Esophagus (tissue), 2 donors: ENCODE data around the gene DSG3. TPM values are rescaled to one million over a fixed set of nuclear protein-coding genes. Genes with fewer than 3 reads are reported as not detected.

Experiments used
- H3K27ac ChIP-seq, 2 donors: one replicate each; pipeline ENCODE4 v1.5.1; 2013; ENCODE audit warnings: low read depth in 2 of 2, mild to moderate bottlenecking in 2 of 2, inconsistent platforms in 1 of 2, low read length in 1 of 2, moderate library complexity in 1 of 2
- H3K27me3 ChIP-seq, 2 donors: one replicate each; pipeline ENCODE4 v1.6.1; 2013; ENCODE audit warnings: low read length in 2 of 2, control low read depth in 1 of 2, mild to moderate bottlenecking in 1 of 2; ENCODE audit not compliant: insufficient read depth in 2 of 2, control insufficient read depth in 1 of 2
- H3K36me3 ChIP-seq, 2 donors: one replicate each; pipeline ENCODE4 v1.6.1; 2013; ENCODE audit warnings: low read length in 1 of 2; ENCODE audit not compliant: control insufficient read depth in 2 of 2, insufficient read depth in 2 of 2
- H3K4me1 ChIP-seq, 2 donors: one replicate each; pipeline ENCODE4 v1.6.1; 2013; ENCODE audit warnings: low read length in 1 of 2; ENCODE audit not compliant: control insufficient read depth in 2 of 2, insufficient read depth in 2 of 2
- H3K4me3 ChIP-seq, 2 donors: one replicate each; pipeline ENCODE4 v1.5.1; 2013; ENCODE audit warnings: low read length in 2 of 2, mild to moderate bottlenecking in 2 of 2, low read depth in 1 of 2, moderate library complexity in 1 of 2
- H3K9me3 ChIP-seq, 2 donors: one replicate each; pipeline ENCODE4 v1.6.1; 2013; ENCODE audit warnings: mild to moderate bottlenecking in 2 of 2, low read depth in 1 of 2, low read length in 1 of 2, moderate library complexity in 1 of 2; ENCODE audit not compliant: control insufficient read depth in 2 of 2, insufficient read depth in 1 of 2
- WGBS, 2 donors: extraction: QIAGEN DNeasy Blood & Tissue Kit; methylation state at CpG; one replicate each; pipeline ENCODE4 v1.1.7; 2013; 5-methylcytosine and 5-hydroxymethylcytosine counted together
- polyA plus RNA-seq, 2 donors: library from polyadenylated mRNA; stranded (reverse); fragments of 200-250 nt; gene quantifications; one replicate each; pipeline ENCODE4 v1.2.3, GENCODE V29; 2013
- donor health status: healthy with polysubstance abuse.
- donor health status: Bipolar disorder and iron deficiency.

DSG3 gene
- polyA plus RNA-seq, 2 donors = 130 to 305 TPM

GRCh38 chr18:31413137-31413536 is 34.4 kb upstream of the DSG3 start:
- 92 to 93% methylated on average over 6 of the region's 6 CpGs for WGBS, 2 donors
- Histone ChIP-seq H3K9me3 (no peaks in the 10 kb centered on the region), H3K27me3 (no peaks in the 10 kb centered on the region), H3K4me1 (no peaks in the 10 kb centered on the region), H3K36me3 (peaks cover 0 to 6% of the 10 kb centered on the region in 2 donors), H3K4me3 (no peak overlapping the region), H3K27ac (no peak overlapping the region)

GRCh38 chr18:31417850-31418249 is 29.7 kb upstream of the DSG3 start:
- H3K36me3 ChIP-seq = no peaks in the 10 kb centered on the region
- no peak overlapping the region for H3K4me3 ChIP-seq
- H3K27ac ChIP-seq = no peak overlapping the region
- no peaks in the 10 kb centered on the region for H3K9me3 ChIP-seq
- H3K4me1 ChIP-seq = no peaks in the 10 kb centered on the region
- H3K27me3 ChIP-seq = no peaks in the 10 kb centered on the region

- WGBS, 2 donors = 49 to 54% methylated on average over 7 of the region's 7 CpGs
- H3K9me3 ChIP-seq = no peaks in the 10 kb centered on the region
- peak overlapping the region; percentile 76 to 79 for H3K27ac ChIP-seq
- no peaks in the 10 kb centered on the region for H3K27me3 ChIP-seq
- H3K36me3 ChIP-seq = no peaks in the 10 kb centered on the region
- no peak overlapping the region for H3K4me3 ChIP-seq
- no peaks in the 10 kb centered on the region for H3K4me1 ChIP-seq
Observed at GRCh38 chr18:31419457-31419932, 28.0 kb upstream of the DSG3 start.

- Histone ChIP-seq H3K4me3 (peak overlapping the region in 1 of 2 donors; percentile 11), H3K4me1 (no peaks in the 10 kb centered on the region)
Observed at GRCh38 chr18:31420032-31420431, 27.5 kb upstream of the DSG3 start.

GRCh38 chr18:31420524-31420923 is 27.0 kb upstream of the DSG3 start:
- 90 to 91% methylated on average over 2 of the region's 2 CpGs for WGBS, 2 donors
- H3K27ac ChIP-seq = peak overlapping the region; percentile 42 to 76
- H3K4me1 ChIP-seq = no peaks in the 10 kb centered on the region
- H3K4me3 ChIP-seq = peak overlapping the region in 1 of 2 donors; percentile 11
- H3K27me3 ChIP-seq = no peaks in the 10 kb centered on the region
- H3K36me3 ChIP-seq = no peaks in the 10 kb centered on the region
- no peaks in the 10 kb centered on the region for H3K9me3 ChIP-seq

More at GRCh38 chr18:31420032-31420431, 27.5 kb upstream of the DSG3 start:
- peak overlapping the region in 1 of 2 donors; percentile 76 for H3K27ac ChIP-seq
- no peaks in the 10 kb centered on the region for H3K36me3 ChIP-seq
- no peaks in the 10 kb centered on the region for H3K27me3 ChIP-seq
- H3K9me3 ChIP-seq = no peaks in the 10 kb centered on the region
- 91 to 93% methylated on average over 6 of the region's 6 CpGs for WGBS, 2 donors

DNA sequence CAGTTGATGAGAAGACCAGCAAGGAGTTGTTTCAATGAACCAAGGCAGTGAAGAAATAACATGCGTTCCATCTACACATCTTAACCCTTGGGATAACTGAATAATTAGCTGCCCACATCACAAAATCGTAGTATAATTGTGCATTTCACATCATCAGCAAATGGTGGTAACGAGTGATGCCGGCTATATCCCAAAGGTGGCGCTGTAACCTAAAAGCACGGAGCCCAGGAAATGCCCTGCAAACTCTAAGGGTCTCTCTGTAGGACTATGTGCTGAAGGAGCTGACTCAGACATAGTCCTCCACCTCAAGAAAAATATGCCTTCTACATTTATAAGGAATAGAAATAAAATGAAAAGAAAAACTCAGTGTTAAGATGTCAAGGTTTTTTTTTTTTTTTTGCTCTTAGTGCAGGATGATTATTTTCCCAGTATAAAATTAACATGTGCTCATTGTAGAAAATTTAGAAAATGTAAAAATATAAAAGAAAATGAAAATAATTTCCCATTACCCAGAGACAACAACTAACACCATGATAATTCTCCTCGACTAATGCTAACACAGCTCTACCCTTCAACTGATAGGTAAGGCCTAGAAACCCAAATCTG is 23.1 kb upstream of the DSG3 start:
- no peaks in the 10 kb centered on the region for H3K36me3 ChIP-seq
- H3K4me3 ChIP-seq = peak overlapping the region in 1 of 2 donors; percentile 42
- no peaks in the 10 kb centered on the region for H3K27me3 ChIP-seq
- WGBS, 2 donors = 21 to 24% methylated on average over 7 of the region's 7 CpGs
- H3K9me3 ChIP-seq = no peaks in the 10 kb centered on the region
- H3K27ac ChIP-seq = peak overlapping the region in 1 of 2 donors; percentile 0
- peaks cover 0 to 2% of the 10 kb centered on the region in 2 donors for H3K4me1 ChIP-seq

DNA sequence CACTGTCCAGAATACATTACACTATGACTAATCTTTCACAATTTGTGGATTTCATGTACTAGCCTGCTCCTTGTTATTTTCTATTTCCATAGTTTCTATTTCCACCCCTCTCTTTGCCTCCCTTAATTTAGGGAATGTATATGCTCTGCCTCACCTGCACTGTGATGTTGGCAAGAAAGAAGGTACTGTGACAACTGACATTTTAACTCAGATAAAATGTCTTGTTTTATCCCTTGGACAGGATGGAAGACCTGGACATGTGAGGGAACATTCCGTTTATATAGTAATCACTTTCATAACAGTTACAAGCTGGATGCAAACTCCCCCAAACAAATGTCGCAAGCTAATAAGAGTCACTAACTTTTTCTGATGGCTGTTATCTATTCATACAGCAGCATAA is 21.5 kb upstream of the DSG3 start:
- no peaks in the 10 kb centered on the region for H3K27me3 ChIP-seq
- WGBS, 2 donors = 41 to 57% methylated on average over 2 of the region's 2 CpGs
- no peaks in the 10 kb centered on the region for H3K36me3 ChIP-seq
- peak overlapping the region; percentile 16 to 65 for H3K4me3 ChIP-seq
- no peaks in the 10 kb centered on the region for H3K9me3 ChIP-seq
- H3K27ac ChIP-seq = peak overlapping the region in 1 of 2 donors; percentile 91
- peaks cover 0 to 2% of the 10 kb centered on the region in 2 donors for H3K4me1 ChIP-seq

DNA sequence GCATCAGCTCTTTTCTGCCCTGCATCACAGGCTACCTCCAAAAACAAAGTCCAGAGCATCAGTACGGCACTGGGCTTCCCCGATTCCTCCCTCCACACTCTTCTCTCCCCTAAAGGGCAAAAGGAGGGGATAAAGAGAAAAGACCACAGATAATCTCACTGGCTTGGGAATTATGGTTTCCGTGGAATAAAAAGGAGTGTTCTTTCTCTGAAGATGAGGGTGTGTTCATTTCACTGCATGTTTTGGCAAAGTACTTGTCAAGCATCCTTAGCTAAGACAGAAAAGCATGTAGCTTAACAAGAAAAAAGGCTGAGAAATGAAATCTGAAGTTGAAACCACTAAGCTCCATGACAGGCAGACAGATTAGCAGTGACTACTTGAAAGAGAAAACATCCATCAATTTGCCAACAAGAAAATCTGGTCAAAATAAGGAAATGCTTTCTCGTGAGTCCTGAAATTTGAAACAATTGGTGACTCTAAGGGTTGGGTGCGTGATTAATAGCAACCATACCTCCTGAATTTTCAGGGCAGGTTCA is 20.6 kb upstream of the DSG3 start:
- 32 to 57% methylated on average over 5 of the region's 5 CpGs for WGBS, 2 donors
- H3K9me3 ChIP-seq = no peaks in the 10 kb centered on the region
- H3K4me1 ChIP-seq = peaks cover 0 to 2% of the 10 kb centered on the region in 2 donors
- no peaks in the 10 kb centered on the region for H3K36me3 ChIP-seq
- peak overlapping the region; percentile 91 to 96 for H3K27ac ChIP-seq
- H3K27me3 ChIP-seq = no peaks in the 10 kb centered on the region
- peak overlapping the region; percentile 26 to 65 for H3K4me3 ChIP-seq

DNA sequence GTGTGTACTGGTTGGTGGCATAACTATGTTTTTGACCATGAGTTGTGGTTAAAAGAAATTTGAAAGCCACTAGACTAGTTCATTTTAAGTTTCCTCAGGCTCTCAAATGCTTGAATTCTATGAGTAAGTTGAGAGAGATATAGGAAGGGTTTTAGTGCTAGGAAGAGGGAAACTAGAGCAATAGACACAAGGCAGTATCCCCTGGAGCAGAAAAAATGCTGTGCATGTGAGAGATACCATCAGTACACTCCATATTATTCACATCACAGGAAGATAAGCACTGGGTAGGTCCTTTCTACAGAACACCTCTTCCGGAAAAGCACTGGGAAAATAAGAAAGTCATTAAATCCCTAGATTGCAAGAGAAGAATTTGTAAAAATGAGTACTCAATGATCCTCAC is 19.3 kb upstream of the DSG3 start:
- Histone ChIP-seq H3K9me3 (no peaks in the 10 kb centered on the region), H3K27ac (no peak overlapping the region), H3K4me3 (no peak overlapping the region), H3K36me3 (no peaks in the 10 kb centered on the region), H3K27me3 (no peaks in the 10 kb centered on the region), H3K4me1 (peaks cover 0 to 2% of the 10 kb centered on the region in 2 donors)
- 81 to 96% methylated on average over 1 of the region's 1 CpG for WGBS, 2 donors

GRCh38 chr18:31429623-31430022 is 17.9 kb upstream of the DSG3 start:
- 35 to 61% methylated on average over 2 of the region's 2 CpGs for WGBS, 2 donors
- H3K27me3 ChIP-seq = no peaks in the 10 kb centered on the region
- no peaks in the 10 kb centered on the region for H3K36me3 ChIP-seq
- no peak overlapping the region for H3K4me3 ChIP-seq
- H3K4me1 ChIP-seq = peaks cover 0 to 2% of the 10 kb centered on the region in 2 donors
- H3K27ac ChIP-seq = peak overlapping the region in 1 of 2 donors; percentile 78
- H3K9me3 ChIP-seq = no peaks in the 10 kb centered on the region
